Aorta (tissue), 5 donors: ENCODE data around the gene DGCR6L. TPM values are rescaled to one million over a fixed set of nuclear protein-coding genes. Genes with fewer than 3 reads are reported as not detected.
"Not testable (repeated sequence)": the region's sequence is repeated elsewhere in the genome, so short reads cannot be mapped to it uniquely, and the experiment has no call there.

Source experiments
- ATAC-seq: fragments of 200-7000 bp; cut with Tn5 transposase; one replicate; pipeline ENCODE4 v1.9.1; 2022; ENCODE audit warnings: moderate library complexity; ENCODE audit not compliant: low FRiP score
- DNase-seq, 2 donors: peaks; one replicate each; pipeline ENCODE4 v3.0.0-alpha.2; 2020
- H3K27ac ChIP-seq, 2 donors: one replicate each; pipeline ENCODE4 v1.5.1; 2013; ENCODE audit warnings: low read length in 2 of 2, mild to moderate bottlenecking in 2 of 2, moderate library complexity in 2 of 2, control low read depth in 1 of 2, inconsistent platforms in 1 of 2, low read depth in 1 of 2
- H3K27me3 ChIP-seq, 2 donors: one replicate each; pipeline ENCODE4 v1.6.1; 2013; ENCODE audit warnings: control low read depth in 1 of 2, low read length in 1 of 2, mild to moderate bottlenecking in 1 of 2, moderate library complexity in 1 of 2; ENCODE audit not compliant: insufficient read depth in 2 of 2, control insufficient read depth in 1 of 2
- H3K36me3 ChIP-seq, 2 donors: one replicate each; pipeline ENCODE4 v1.6.1; 2013; ENCODE audit warnings: control low read depth in 1 of 2, low read length in 1 of 2, mild to moderate bottlenecking in 1 of 2; ENCODE audit not compliant: insufficient read depth in 2 of 2, control insufficient read depth in 1 of 2
- H3K4me1 ChIP-seq, 2 donors: one replicate each; pipeline ENCODE4 v1.6.1; 2013; ENCODE audit warnings: low read length in 2 of 2, control low read depth in 1 of 2, mild to moderate bottlenecking in 1 of 2, moderate library complexity in 1 of 2; ENCODE audit not compliant: insufficient read depth in 2 of 2, control insufficient read depth in 1 of 2
- H3K4me3 ChIP-seq, 2 donors: one replicate each; pipeline ENCODE4 v1.5.1; 2013; ENCODE audit warnings: low read length in 2 of 2, control low read depth in 1 of 2, mild to moderate bottlenecking in 1 of 2
- H3K9me3 ChIP-seq: one replicate; pipeline ENCODE4 v1.6.1; 2013; ENCODE audit warnings: mild to moderate bottlenecking, low read length; ENCODE audit not compliant: control insufficient read depth
- WGBS, 2 donors: extraction: QIAGEN DNeasy Blood & Tissue Kit; methylation state at CpG; one replicate each; pipeline ENCODE4 v1.1.7; 2013; 5-methylcytosine and 5-hydroxymethylcytosine counted together
- intact Hi-C, 2 donors: fragments of 100-400 bp; cut with DNase I; formaldehyde crosslinking; loops; one replicate each; pipeline versions ENCODE4 v1.14.2 to v1.15.0; 2022
- long read RNA-seq, 2 donors: library from polyadenylated mRNA; unstranded; transcript quantifications; one replicate each; pipeline ENCODE4 v2.0.0, GENCODE V29; 2020 to 2021
- polyA plus RNA-seq, 2 donors: library from polyadenylated mRNA; stranded (reverse); fragments of 200-250 nt; gene quantifications; one replicate each; pipeline ENCODE4 v1.2.3, GENCODE V29; 2013
- total RNA-seq, 2 donors: library from RNA; stranded (reverse); fragmentation: NEBNext Ultra II Directional; extraction: Animal tissue kit (Norgen Biotek cat#: 25700); gene quantifications; one replicate each; pipeline ENCODE4 v1.2.1, GENCODE V29; 2021
- donor health status: healthy with polysubstance abuse.
- donor health status: Bipolar disorder and iron deficiency.
- donor health status: DM: no; HTN: no; CAD: no.
- donor health status: DM: no; HTN: no; CAD: no.
- donor health status: DM: yes; HTN: yes; CAD: no.

DGCR6L gene
- 10 to 100 TPM; 24.1 to 32.3 TPM for total RNA-seq
- 10 to 100 TPM; 70.0 to 73.5 TPM for polyA plus RNA-seq
- long read RNA-seq, donor 1, transcript DGCR6L-201 (5 exons, 1,154 nt): major isoform, 76 of 84 reads
- long read RNA-seq, donor 1, partial matches to known transcripts: 3 of 84 reads
- long read RNA-seq, donor 1, other reads (novel, unspliced or antisense): 4 of 84 reads
- long read RNA-seq, donor 2, transcript DGCR6L-201 (5 exons, 1,154 nt): major isoform, 43 of 50 reads
- long read RNA-seq, donor 2, partial matches to known transcripts: 4 of 50 reads
- long read RNA-seq, donor 2, other reads (novel, unspliced or antisense): 1 of 50 reads

DNA sequence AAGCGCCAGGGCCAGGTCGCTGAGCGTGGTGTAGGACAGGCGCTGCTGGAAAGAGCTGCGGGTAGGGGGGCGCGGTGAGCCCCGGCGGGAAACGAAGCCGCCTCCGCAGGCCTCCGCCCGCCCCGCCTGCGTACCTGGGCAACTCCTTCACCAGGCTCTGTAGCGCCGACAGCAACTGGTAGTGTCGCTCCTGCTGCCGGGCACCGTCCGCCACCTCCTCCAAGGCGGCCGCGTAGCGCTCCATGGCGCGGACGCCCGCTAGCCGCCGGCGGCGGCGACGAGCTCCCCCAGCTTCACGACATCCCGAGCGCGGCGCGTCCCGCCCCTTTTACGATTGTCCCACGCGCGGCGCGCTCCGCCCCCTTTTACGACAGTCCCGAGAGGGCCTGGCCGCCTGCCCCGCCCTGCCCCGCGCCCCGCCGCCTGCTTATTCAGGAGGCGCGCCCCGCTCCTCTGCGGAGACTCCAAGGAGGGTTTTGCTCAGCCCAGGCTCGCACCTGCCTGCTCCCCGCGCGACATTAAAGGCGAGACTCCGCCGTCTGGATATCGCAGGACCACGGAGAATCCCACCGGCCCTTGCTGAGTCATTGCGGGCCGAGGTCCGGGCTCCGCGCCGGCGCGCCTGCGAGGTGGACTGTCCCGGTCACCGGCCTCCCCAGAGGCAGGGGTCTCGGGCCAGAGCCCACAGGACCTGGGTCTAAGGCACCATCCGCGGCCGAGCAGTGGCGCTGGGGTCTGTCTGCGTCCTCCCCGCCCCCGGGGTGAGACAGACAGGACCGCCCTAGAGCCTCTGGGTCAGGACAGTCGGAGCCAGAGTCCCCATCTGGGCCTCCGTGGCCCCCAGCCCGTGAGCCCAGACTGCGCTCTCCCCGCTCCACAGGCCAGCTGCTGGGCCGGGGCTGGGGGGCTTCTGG lies at the start of gene DGCR6L:
Gene DGCR6L (minus strand): TSS at position 316 of the 914 bp plus-strand sequence. CDS start 72 bp downstream, at position 244.
- peak; percentile 97 for ATAC-seq
- peak; percentile 98 to 99 for DNase-seq
- intact Hi-C loops: no loop called here
- peak within 1 kb of the TSS; percentile 51 to 67 for H3K4me3 ChIP-seq
- peak within 1 kb of the TSS in 1 of 2 donors; percentile 27 for H3K27ac ChIP-seq
- 0 to 1% methylated on average over 96 to 98 of the region's 98 CpGs for WGBS, 2 donors
- no peaks in the 10 kb centered on the region for H3K27me3 ChIP-seq
- H3K4me1 ChIP-seq: no peaks in the 10 kb centered on the region
- no peaks in the 10 kb centered on the region for H3K9me3 ChIP-seq
- no peaks in the 10 kb centered on the region for H3K36me3 ChIP-seq

DNA sequence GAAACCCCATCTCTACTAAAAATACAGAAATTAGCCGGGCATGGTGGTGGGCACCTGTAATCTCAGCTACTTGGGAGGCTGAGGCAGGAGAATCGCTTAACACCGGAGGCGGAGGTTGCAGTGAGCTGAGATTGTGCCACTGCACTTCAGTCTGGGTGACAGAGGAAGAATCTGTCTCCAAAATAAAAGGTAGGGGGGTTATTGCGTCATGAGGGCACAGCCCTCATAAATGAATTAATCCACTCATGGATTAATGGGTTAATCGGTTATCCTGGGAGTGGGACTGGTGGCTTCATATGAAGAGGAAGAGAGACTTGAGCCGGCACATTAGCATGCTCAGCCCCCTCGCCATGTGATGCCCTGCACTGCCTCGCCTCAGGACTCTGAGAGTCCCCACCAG lies 49.0 kb upstream of the DGCR6L start:
- ATAC-seq, H3K27ac ChIP-seq, DNase-seq, H3K4me3 ChIP-seq, H3K36me3 ChIP-seq, intact Hi-C loops, H3K4me1 ChIP-seq, H3K9me3 ChIP-seq, H3K27me3 ChIP-seq: not testable (repeated sequence)
- 90% methylated on average over 9 of the region's 9 CpGs for WGBS, 2 donors

DNA sequence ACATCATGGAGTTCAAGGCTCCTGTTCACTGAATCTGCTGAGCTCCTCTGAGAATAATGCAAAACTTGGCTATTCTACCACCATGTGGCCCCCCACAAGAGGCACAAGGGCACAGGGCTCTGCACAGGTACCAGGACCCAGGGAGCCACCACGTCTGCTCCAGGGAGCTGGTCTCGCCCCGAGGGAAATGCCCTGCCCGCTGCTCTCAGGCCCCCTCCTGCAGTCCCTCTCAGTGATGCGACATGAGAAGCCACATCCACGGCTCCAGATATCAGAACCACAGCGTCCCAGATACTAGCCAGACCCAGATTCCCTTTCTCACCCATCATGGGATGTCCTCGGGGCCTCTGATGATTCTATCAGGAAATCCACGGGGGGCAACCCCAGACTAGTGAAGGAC lies 47.0 kb upstream of the DGCR6L start:
- ATAC-seq, DNase-seq, H3K9me3 ChIP-seq, H3K36me3 ChIP-seq, H3K4me1 ChIP-seq, H3K27ac ChIP-seq, H3K4me3 ChIP-seq, H3K27me3 ChIP-seq, intact Hi-C loops: not testable (repeated sequence)
- WGBS, 2 donors: 83 to 84% methylated on average over 9 of the region's 9 CpGs

DNA sequence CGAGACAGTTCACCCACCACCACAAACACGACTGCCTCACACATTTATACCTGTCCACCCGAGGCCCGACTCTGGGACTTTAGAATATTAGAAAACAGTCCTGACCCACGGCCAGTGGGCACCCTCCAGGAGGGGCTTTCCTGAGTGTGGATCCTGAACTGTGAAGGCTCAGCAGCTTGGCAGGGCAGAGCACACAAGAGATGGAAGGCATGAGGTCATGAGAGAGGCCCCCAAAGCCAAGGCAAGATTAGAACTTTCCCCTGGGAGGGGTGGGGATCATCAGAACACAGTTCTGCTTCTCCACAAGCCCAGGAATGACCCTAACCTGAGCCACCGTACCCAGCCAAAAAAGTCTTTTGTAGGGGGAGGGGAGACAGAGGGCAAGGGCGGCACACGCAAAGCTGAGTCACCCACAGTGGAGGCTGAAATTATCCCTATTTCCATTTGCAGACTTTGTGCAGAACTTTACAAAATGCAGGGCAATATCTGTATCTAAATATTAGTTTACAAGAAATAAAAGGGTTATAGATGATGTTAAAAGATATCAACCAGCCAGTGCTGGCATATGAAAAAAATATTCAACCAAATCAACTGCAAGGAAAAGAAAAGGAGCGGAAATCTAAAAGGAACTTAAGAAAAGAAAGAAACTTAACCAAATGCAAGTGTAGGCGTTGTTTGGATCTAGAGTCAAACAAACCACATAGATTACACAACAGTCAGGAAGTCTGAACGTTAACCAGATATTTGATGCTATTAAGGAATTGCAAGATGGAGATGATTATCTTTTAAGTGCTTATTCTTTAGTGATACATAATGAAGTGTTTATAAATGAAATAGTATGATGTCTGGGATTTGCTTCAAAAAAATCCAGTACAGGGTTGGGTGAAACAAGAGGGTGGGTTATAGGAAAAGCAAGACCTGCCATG lies 44.7 kb upstream of the DGCR6L start:
- H3K27ac ChIP-seq, H3K36me3 ChIP-seq, DNase-seq, intact Hi-C loops, H3K4me3 ChIP-seq, H3K9me3 ChIP-seq, H3K27me3 ChIP-seq, ATAC-seq, H3K4me1 ChIP-seq: not testable (repeated sequence)
- 66 to 69% methylated on average over 11 of the region's 11 CpGs for WGBS, 2 donors

DNA sequence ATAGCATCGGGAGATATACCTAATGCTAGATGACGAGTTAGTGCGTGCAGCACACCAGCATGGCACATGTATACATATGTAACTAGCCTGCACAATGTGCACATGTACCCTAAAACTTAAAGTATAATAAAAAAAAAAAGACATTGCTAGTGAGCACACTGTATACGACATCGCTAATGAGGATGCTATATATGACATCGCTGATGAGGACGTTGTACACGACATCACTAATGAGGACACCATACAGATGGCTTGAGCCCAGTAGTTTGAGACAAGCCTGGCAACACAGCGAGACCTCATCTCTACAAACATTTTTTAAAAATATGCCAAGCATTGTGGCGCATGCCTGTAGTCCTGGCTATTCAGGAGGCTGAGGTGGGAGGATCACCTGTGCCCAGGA lies 42.5 kb upstream of the DGCR6L start:
- H3K27me3 ChIP-seq, H3K36me3 ChIP-seq, H3K27ac ChIP-seq, DNase-seq, H3K9me3 ChIP-seq, H3K4me3 ChIP-seq, intact Hi-C loops, H3K4me1 ChIP-seq, ATAC-seq: not testable (repeated sequence)
- WGBS, 2 donors: 86 to 93% methylated on average over 10 of the region's 10 CpGs

DNA sequence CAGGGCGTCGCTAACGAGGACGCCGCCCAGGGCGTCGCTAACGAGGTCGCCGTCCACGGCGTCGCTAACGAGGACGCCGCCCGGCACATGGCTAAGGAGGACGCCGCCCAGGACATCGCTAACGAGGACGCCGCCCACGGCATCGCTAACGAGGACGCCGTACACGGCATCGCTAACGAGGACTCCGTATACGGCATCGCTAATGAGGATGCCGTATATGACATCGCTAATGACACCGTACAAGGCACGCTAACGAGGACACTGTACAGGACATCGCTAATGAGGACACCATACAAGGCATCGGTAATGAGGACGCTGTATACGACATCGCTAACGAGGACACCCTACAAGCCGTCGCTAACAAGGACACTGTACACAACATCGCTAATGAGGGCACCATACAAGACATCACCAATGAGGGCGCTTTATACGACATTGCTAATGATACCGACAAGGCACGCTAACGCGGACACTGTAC lies 41.9 kb upstream of the DGCR6L start:
- ATAC-seq, DNase-seq, H3K9me3 ChIP-seq, H3K27ac ChIP-seq, H3K4me1 ChIP-seq, H3K4me3 ChIP-seq, intact Hi-C loops, H3K36me3 ChIP-seq, H3K27me3 ChIP-seq: not testable (repeated sequence)
- WGBS, 2 donors: 92 to 94% methylated on average over 54 of the region's 54 CpGs

DNA sequence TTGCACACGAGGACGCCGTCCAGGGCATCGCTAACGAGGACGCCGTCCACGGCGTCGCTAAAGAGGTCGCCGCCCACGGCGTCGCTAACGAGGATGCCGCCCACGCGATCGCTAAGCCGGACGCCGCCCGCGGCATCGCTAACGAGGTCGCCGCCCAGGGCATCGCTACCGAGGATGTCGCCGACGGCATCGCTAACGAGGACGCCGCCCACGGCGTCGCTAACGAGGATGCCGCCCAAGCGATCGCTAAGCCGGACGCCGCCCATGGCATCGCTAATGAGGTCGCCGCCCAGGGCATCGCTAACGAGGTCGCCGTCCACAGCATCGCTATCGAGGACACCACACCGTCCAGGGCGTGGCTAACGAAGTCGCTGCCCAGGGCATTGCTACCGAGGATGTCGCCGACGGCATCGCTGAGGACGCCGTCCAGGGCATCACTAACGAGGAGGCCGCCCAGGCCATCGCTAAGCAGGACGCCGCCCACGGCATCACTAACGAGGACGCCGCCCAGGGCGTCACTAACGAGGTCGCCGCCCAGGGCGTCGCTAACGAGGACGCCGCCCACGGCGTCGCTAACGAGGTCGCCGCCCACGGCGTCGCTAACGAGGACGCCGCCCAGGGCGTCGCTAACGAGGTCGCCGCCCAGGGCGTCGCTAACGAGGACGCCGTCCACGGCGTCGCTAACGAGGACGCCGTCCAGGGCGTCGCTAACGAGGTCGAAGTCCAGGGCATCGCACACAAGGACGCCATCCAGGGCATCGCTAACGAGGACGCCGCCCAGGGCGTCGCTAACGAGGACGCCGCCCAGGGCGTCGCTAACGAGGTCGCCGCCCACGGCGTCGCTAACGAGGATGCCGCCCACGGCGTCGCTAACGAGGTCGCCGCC lies 41.2 kb upstream of the DGCR6L start:
- intact Hi-C loops, H3K9me3 ChIP-seq, H3K4me1 ChIP-seq, DNase-seq, H3K4me3 ChIP-seq, ATAC-seq, H3K36me3 ChIP-seq, H3K27me3 ChIP-seq, H3K27ac ChIP-seq: not testable (repeated sequence)
- WGBS, 2 donors: 92 to 95% methylated on average over 108 to 145 of the region's 145 CpGs
